Subcutaneous adipose tissue (tissue), 4 donors: ENCODE results near the gene UBA7. TPM values are rescaled to one million over a fixed set of nuclear protein-coding genes. Genes with fewer than 3 reads are reported as not detected.

Experiments
- CTCF ChIP-seq: fragments of 450-650 bp; IDR thresholded peaks from one replicate; pipeline ENCODE4 v1.5.1; 2016; ENCODE audit warnings: low read depth, mild to moderate bottlenecking, control low read depth, antibody characterized with exemption, moderate library complexity
- total RNA-seq, 4 donors: library from RNA; depleted of rRNA; stranded (reverse); fragments of >200 nt; gene quantifications; one replicate each; pipeline ENCODE4 v1.1.0, GENCODE V29; 2016

The UBA7 gene
- total RNA-seq, 4 donors from 2014 or later = 16.8 to 65.7 (median 42.7) TPM

GRCh38 chr3:49780080-49780974 lies 33.4 kb downstream of the UBA7 start:
- no peak for TF ChIP-seq CTCF

GRCh38 chr3:49779358-49780079 lies 34.2 kb downstream of the UBA7 start:
- no peak for TF ChIP-seq CTCF

- TF ChIP-seq CTCF = no peak
These were observed 38.2 kb downstream of the UBA7 start for GRCh38 chr3:49775538-49775937.

GRCh38 chr3:49772703-49773102 lies 41.0 kb downstream of the UBA7 start:
- no peak for TF ChIP-seq CTCF

- no peak for TF ChIP-seq CTCF
These were observed 42.3 kb downstream of the UBA7 start for GRCh38 chr3:49771340-49771938.

- TF ChIP-seq CTCF = no peak
These were observed 43.8 kb downstream of the UBA7 start for GRCh38 chr3:49769926-49770325.
